Activated CD8-positive, alpha-beta T cell treated with anti-CD3 and anti-CD28 coated beads for 36 hours (primary cell): ENCODE results near the gene SNX14. TPM values are rescaled to one million over a fixed set of nuclear protein-coding genes. Genes with fewer than 3 reads are reported as not detected.

Experiments
- ATAC-seq: fragments of 200-7000 bp; cut with Tn5 transposase; one replicate; pipeline ENCODE4 v1.10.0; 2021; ENCODE audit warnings: mild to moderate bottlenecking, moderate library complexity
- CTCF ChIA-PET: fragments of 350-600 bp; sonication (Branson Sonifier 250); formaldehyde crosslinking; loops from one replicate; lab custom pipeline; 2021; ENCODE audit warnings: antibody characterized with exemption; lab: Charles Lee
- POLR2A ChIA-PET: fragments of 350-600 bp; sonication (Branson Sonifier 250); formaldehyde crosslinking; loops from one replicate; lab custom pipeline; 2021; ENCODE audit warnings: antibody characterized with exemption; lab: Charles Lee
- DNase-seq: peaks from one replicate; pipeline ENCODE4 v3.0.0-alpha.2; 2020
- H3K27ac Mint-ChIP-seq: one replicate; pipeline ENCODE4 v1.8.0; 2021; ENCODE audit warnings: mild to moderate bottlenecking, mixed read lengths
- H3K27me3 Mint-ChIP-seq: one replicate; pipeline ENCODE4 v1.8.0; 2021; ENCODE audit warnings: mixed read lengths
- H3K36me3 Mint-ChIP-seq: one replicate; pipeline ENCODE4 v1.8.0; 2021; ENCODE audit warnings: low read depth, mixed read lengths
- H3K4me1 Mint-ChIP-seq: one replicate; pipeline ENCODE4 v1.8.0; 2021; ENCODE audit warnings: low read depth, mixed read lengths
- H3K4me3 Mint-ChIP-seq: one replicate; pipeline ENCODE4 v1.8.0; 2021; ENCODE audit warnings: mild to moderate bottlenecking, moderate library complexity, mixed read lengths
- H3K9me3 Mint-ChIP-seq: one replicate; pipeline ENCODE4 v1.8.0; 2021; ENCODE audit warnings: mixed read lengths
- intact Hi-C: fragments of 100-400 bp; cut with micrococcal nuclease; formaldehyde crosslinking; loops from one replicate; pipeline ENCODE4 v1.10.0; 2022
- total RNA-seq, 2 experiments: library from RNA; stranded (reverse); gene quantifications; one replicate each; pipeline ENCODE4 v1.2.3, GENCODE V29; 2021
- TF ChIP-seq, protein P1 (sequence below): fragments of 200-600 bp; IDR thresholded peaks from one replicate; pipeline ENCODE4 v1.8.0; 2022; ENCODE audit warnings: antibody characterized with exemption, mild to moderate bottlenecking

SNX14 gene
- total RNA-seq, 2 experiments from 2014 or later = 53.9 to 54.1 TPM

GRCh38 chr6:85469276-85470022 lies 124.2 kb downstream of the SNX14 start:
- peaks cover 2% of the 10 kb centered on the region for H3K36me3 Mint-ChIP-seq
- intact Hi-C loops = loop anchor here (10.0 kb wide), 1 partner anchor 205 kb away; no protein-coding TSS in a partner anchor
- TF ChIP-seq, protein P1, sequence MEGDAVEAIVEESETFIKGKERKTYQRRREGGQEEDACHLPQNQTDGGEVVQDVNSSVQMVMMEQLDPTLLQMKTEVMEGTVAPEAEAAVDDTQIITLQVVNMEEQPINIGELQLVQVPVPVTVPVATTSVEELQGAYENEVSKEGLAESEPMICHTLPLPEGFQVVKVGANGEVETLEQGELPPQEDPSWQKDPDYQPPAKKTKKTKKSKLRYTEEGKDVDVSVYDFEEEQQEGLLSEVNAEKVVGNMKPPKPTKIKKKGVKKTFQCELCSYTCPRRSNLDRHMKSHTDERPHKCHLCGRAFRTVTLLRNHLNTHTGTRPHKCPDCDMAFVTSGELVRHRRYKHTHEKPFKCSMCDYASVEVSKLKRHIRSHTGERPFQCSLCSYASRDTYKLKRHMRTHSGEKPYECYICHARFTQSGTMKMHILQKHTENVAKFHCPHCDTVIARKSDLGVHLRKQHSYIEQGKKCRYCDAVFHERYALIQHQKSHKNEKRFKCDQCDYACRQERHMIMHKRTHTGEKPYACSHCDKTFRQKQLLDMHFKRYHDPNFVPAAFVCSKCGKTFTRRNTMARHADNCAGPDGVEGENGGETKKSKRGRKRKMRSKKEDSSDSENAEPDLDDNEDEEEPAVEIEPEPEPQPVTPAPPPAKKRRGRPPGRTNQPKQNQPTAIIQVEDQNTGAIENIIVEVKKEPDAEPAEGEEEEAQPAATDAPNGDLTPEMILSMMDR = no peak
- no peaks in the 10 kb centered on the region for H3K9me3 Mint-ChIP-seq
- H3K27me3 Mint-ChIP-seq = no peaks in the 10 kb centered on the region
- no peak overlapping the region for H3K27ac Mint-ChIP-seq
- DNase-seq (no peak), ATAC-seq (no peak)
- CTCF ChIA-PET = interaction anchor here (1.0 to 24.4 kb wide), 5 partner anchors 12 to 114 kb away, joined by 3 to 364 read pairs (median 4); partner anchors contain the start of gene NT5E
- H3K4me1 Mint-ChIP-seq = peaks cover 33% of the 10 kb centered on the region
- POLR2A ChIA-PET = interaction anchor here (0.9 to 1.5 kb wide), 2 partner anchors 19 to 66 kb away, joined by 3 read pairs; partner anchors contain the start of gene NT5E
- no peak overlapping the region for H3K4me3 Mint-ChIP-seq

GRCh38 chr6:85468326-85468725 lies 125.3 kb downstream of the SNX14 start:
- Mint-ChIP-seq H3K9me3 (no peaks in the 10 kb centered on the region), H3K4me3 (no peak overlapping the region), H3K36me3 (peaks cover 2% of the 10 kb centered on the region), H3K27me3 (no peaks in the 10 kb centered on the region), H3K4me1 (peaks cover 43% of the 10 kb centered on the region), H3K27ac (no peak overlapping the region)
- POLR2A ChIA-PET = interaction anchor here (1.5 kb wide), 1 partner anchor 18 kb away, joined by 3 read pairs; the partner anchor contains the start of gene NT5E
- DNase-seq (no peak), ATAC-seq (no peak)
- CTCF ChIA-PET = interaction anchor here (1.0 to 24.4 kb wide), 5 partner anchors 13 to 113 kb away, joined by 3 to 364 read pairs (median 4); partner anchors contain the start of gene NT5E
- intact Hi-C loops = loop anchor here (10.0 kb wide), 1 partner anchor 206 kb away; no protein-coding TSS in a partner anchor
- TF ChIP-seq, protein P1 = no peak

DNA sequence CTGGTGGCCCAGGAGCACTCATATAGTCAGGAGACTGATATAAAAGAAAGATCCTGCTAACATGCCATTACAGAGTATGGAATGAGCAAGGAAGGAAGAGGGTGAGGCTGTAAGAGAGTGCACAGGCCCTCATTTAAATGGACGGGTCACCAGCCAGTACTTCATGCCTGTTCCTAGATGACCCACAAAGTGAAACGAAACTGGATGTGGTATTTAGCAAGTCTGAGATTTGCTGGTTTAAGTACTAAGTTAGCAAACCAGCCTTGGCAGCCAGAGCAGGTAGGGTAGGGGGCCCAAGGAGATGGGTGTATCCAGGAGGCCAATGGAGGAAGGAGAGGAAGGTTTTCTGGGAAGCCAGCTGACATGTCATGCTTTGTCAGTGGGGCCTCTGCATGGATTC lies 127.9 kb downstream of the SNX14 start:
- intact Hi-C loops = loop anchor here (10.0 kb wide), 1 partner anchor 209 kb away; no protein-coding TSS in a partner anchor
- Mint-ChIP-seq H3K27me3 (no peaks in the 10 kb centered on the region), H3K36me3 (peaks cover 2% of the 10 kb centered on the region), H3K4me3 (peak overlapping the region; percentile 8), H3K9me3 (no peaks in the 10 kb centered on the region), H3K4me1 (peaks cover 68% of the 10 kb centered on the region), H3K27ac (peak overlapping the region; percentile 97)
- ATAC-seq (peak; percentile 17), DNase-seq (peak; percentile 35)
- ChIA-PET CTCF (interaction anchor here (0.6 to 24.4 kb wide), 3 partner anchors 15 to 258 kb away, joined by 3 to 364 read pairs (median 65); partner anchors contain the start of gene NT5E), POLR2A (interaction anchor here (0.7 to 7.0 kb wide), 2 partner anchors 11 to 13 kb away, joined by 3 to 89 read pairs; partner anchors contain the start of gene NT5E)
- TF ChIP-seq, protein P1 = no peak

DNA sequence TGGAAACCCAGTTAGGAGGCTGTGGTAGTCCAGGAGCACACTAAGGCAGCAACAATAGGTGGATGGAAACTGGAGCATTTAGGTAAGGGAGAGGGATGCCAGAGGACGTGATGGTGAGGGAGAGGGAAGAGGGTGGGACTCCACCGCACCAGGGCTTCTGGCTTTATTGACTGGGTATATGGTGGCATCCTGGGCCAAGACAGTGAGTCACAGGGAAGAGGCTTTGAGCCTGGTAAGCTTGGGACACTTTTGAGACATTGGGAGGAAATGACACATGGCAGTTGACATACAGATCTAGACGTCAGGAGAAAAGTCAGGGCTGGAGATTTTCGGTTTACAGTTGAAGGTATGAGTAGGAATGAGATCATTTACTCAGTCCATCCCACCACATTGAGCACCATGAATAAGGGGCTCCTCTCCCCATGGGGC lies 128.9 kb downstream of the SNX14 start:
- TF ChIP-seq, protein P1 = no peak
- ATAC-seq (peak; percentile 64), DNase-seq (peak; percentile 72)
- Mint-ChIP-seq H3K27ac (peak overlapping the region; percentile 97), H3K9me3 (no peaks in the 10 kb centered on the region), H3K4me1 (peaks cover 74% of the 10 kb centered on the region), H3K27me3 (no peaks in the 10 kb centered on the region), H3K4me3 (peak overlapping the region; percentile 40), H3K36me3 (peaks cover 2% of the 10 kb centered on the region)
- intact Hi-C loops = loop anchor here (5.0 to 10.0 kb wide), 2 partner anchors 102 to 210 kb away; no protein-coding TSS in a partner anchor
- CTCF ChIA-PET = interaction anchor here (1.1 to 24.4 kb wide), 5 partner anchors 10 to 104 kb away, joined by 3 to 364 read pairs (median 3); partner anchors contain the start of gene NT5E
- POLR2A ChIA-PET = interaction anchor here (1.1 to 7.0 kb wide), 3 partner anchors 11 to 214 kb away, joined by 3 to 89 read pairs (median 24); partner anchors contain the start of gene NT5E
